Neural crest cell (in vitro differentiated cells): ENCODE measurements around the gene UNC13A. TPM values are rescaled to one million over a fixed set of nuclear protein-coding genes. Genes with fewer than 3 reads are reported as not detected.

ENCODE experiments used
- DNase-seq: peaks from one replicate; pipeline ENCODE4 v3.0.0; 2021; ENCODE audit warnings: low read depth, mixed read lengths, low spot score
- H3K27ac Mint-ChIP-seq: one replicate; pipeline ENCODE4 v1.8.0; 2021; ENCODE audit warnings: mild to moderate bottlenecking, mixed read lengths; ENCODE audit not compliant: unreplicated experiment
- H3K27me3 Mint-ChIP-seq: 2 replicates; pipeline ENCODE4 v1.8.0; 2021; ENCODE audit warnings: low read depth, mild to moderate bottlenecking, mixed read lengths
- H3K36me3 Mint-ChIP-seq: 2 replicates; pipeline ENCODE4 v1.8.0; 2021; ENCODE audit warnings: low read depth, mild to moderate bottlenecking, mixed read lengths
- H3K4me1 Mint-ChIP-seq: 2 replicates; pipeline ENCODE4 v1.8.0; 2021; ENCODE audit warnings: mixed read lengths
- H3K4me3 Mint-ChIP-seq: one replicate; pipeline ENCODE4 v1.8.0; 2021; ENCODE audit warnings: mild to moderate bottlenecking, mixed read lengths
- H3K9me3 Mint-ChIP-seq: 2 replicates; pipeline ENCODE4 v1.8.0; 2021; ENCODE audit warnings: mixed read lengths
- total RNA-seq: library from RNA; stranded (reverse); gene quantifications from 2 replicates; pipeline ENCODE4 v1.2.1, GENCODE V29; 2021
- TF ChIP-seq, protein P1 (sequence below): fragments of 200-600 bp; sonication (generic); conservative IDR thresholded peaks from 2 replicates; pipeline ENCODE4 v1.5.0; 2021; ENCODE audit warnings: antibody characterized with exemption, mild to moderate bottlenecking

The UNC13A gene
- total RNA-seq, 1 donor from 2014 or later, result 6.4 TPM

DNA sequence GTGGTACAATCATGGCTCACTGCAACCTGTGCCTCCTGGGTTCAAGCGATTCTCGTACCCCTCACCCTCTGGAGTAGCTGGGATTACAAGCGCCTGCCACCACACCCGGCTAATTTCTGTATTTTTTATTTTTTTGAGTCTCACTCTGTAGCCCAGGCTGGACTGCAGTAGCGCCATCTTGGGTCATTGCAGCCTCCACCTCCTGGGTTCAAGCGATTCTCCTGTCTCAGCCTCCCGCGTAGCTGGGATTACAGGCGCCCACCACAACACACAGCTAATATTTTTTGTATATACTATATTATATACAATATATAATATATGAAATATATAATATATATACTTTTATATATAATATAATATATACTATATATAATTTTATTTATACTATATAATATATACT, 80.2 kb downstream of the UNC13A start:
- TF ChIP-seq, protein P1, sequence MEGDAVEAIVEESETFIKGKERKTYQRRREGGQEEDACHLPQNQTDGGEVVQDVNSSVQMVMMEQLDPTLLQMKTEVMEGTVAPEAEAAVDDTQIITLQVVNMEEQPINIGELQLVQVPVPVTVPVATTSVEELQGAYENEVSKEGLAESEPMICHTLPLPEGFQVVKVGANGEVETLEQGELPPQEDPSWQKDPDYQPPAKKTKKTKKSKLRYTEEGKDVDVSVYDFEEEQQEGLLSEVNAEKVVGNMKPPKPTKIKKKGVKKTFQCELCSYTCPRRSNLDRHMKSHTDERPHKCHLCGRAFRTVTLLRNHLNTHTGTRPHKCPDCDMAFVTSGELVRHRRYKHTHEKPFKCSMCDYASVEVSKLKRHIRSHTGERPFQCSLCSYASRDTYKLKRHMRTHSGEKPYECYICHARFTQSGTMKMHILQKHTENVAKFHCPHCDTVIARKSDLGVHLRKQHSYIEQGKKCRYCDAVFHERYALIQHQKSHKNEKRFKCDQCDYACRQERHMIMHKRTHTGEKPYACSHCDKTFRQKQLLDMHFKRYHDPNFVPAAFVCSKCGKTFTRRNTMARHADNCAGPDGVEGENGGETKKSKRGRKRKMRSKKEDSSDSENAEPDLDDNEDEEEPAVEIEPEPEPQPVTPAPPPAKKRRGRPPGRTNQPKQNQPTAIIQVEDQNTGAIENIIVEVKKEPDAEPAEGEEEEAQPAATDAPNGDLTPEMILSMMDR, result no peak
- no peak for DNase-seq
- Mint-ChIP-seq H3K27ac (no peak overlapping the region), H3K9me3 (peaks cover 5% of the 10 kb centered on the region), H3K4me1 (peaks cover 12% of the 10 kb centered on the region), H3K27me3 (peaks cover 21% of the 10 kb centered on the region), H3K36me3 (no peaks in the 10 kb centered on the region), H3K4me3 (no peak overlapping the region)

DNA sequence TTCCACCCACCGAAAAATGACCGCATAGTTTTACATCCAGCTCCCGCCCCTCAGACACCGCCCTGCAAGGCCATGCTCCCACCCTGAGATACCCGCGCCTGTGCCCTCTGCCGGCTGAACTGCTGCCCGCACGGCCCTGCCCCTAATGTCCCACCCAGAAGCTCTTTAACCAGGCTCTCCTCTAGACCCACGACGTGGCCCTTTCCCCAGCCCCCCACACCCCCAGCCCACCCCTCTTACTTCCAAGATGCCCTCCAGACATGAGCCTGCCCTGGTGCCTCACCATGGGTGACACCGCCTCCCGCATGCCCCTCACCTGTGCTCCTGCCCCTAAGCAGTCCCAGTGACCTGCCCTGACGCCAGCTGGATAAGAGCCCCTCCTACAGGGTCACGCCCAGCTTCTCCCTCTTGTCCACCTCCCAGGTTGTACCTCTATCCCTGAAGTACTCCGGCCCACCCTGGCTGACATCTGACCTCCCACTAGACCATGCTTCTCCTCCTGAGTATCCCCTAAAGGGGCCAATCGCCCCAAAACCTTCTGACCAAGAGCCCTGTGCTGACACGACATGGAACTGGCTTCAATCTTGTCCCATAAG, 81.5 kb downstream of the UNC13A start:
- H3K27me3 Mint-ChIP-seq, result peaks cover 33% of the 10 kb centered on the region
- peaks cover 2% of the 10 kb centered on the region for H3K9me3 Mint-ChIP-seq
- peaks cover 17% of the 10 kb centered on the region for H3K4me1 Mint-ChIP-seq
- no peak for DNase-seq
- H3K4me3 Mint-ChIP-seq, result peak overlapping the region; percentile 70
- TF ChIP-seq, protein P1, result no peak
- no peak overlapping the region for H3K27ac Mint-ChIP-seq
- H3K36me3 Mint-ChIP-seq, result no peaks in the 10 kb centered on the region

DNA sequence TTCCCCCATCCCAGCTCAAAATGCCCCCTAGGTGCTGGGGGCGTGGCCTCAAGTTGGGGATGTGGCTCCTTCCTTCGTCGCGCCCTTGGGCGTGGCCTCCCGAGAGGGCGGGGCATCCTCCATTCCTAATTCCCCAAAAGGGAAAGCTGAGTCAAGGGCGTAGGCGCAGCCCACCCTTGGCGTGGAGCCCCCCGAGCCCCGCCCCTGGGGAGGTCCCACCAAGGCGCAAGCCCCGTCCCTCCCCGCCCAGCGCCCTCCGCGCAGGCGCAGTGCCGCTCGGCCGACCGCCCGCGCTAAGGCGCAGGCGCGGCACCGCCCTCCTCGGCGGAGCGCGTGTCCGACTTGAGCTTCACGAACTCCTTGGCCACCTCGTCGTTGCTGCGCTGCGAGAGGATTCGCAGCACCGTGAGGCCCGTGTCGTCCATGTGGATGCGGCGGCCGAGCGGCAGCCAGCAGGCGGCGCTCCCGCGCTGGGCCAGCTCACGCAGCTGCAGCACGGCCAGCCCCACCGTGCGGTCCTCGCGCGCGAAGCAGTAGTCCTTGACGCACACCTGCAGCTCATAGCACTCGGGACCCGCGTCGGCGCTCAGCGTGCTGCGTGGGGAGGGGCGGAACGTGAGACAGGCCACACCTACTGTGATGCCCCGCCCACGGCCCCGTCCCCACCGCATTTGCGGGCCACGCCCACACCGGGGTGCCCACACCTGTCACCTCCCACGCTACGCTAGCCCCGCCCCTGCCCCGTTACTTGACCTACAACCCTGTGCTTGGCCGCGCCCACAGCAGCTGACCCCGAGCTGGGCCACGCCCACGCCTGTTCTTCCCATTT, 82.2 kb downstream of the UNC13A start:
- DNase-seq, result peak; percentile 78
- TF ChIP-seq, protein P1, result peak; percentile 72
- Mint-ChIP-seq H3K4me3 (peak overlapping the region; percentile 62), H3K4me1 (peaks cover 23% of the 10 kb centered on the region), H3K36me3 (no peaks in the 10 kb centered on the region), H3K9me3 (peaks cover 2% of the 10 kb centered on the region), H3K27ac (no peak overlapping the region), H3K27me3 (peaks cover 40% of the 10 kb centered on the region)

DNA sequence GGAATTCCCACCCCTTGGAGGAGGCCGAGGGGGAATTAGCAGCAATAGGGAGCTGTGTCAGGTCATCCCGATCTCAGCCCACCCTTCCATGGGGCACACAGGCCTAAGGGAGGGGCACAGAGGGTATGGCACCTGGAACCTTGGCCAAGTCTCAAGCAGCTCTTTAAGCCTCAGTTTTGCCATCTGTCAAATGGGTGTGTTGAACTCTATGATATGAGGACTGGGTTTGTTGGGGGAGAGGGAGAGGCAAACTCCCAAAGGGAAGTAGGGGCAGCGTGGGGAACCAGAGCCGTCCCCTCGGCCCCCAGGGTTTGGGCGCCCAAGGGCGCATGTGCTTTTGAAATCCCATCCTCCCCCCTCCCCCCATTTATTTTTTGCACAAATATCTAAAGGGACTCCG, 83.0 kb downstream of the UNC13A start:
- Mint-ChIP-seq H3K4me1 (peaks cover 23% of the 10 kb centered on the region), H3K27me3 (peaks cover 41% of the 10 kb centered on the region)

DNA sequence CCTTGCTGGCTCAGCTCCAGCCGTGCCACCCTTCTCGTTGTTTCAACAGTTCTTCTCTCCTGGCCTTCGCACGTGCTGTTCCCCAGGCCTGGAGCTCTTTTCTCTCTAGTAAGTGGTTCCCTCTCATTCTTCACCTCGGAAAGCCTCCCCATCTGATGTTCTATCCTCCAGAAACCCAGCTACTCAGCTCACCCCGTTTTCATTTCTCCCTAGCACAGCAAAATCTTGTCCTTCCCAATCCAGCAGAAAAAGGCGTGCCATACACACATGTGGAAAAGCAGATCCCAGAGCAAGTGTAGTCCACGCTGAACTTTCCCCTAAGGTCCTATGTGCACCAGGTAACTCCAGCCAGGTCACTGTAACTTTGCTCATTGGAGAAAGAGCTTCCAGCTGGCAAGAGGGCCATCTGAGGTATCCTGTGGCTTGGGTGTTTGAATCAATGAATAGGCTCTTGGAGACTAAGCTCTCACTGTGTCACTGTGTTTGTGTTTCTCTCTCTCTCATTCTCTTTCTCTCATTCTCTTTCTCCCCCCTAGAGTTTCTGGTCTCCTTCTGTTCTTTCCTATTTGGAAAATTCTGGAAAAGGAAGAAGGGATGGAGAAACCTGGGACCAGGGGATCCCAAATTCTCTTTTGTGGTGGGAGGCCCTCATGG, 83.7 kb downstream of the UNC13A start:
- Mint-ChIP-seq H3K9me3 (peaks cover 2% of the 10 kb centered on the region), H3K27me3 (peaks cover 41% of the 10 kb centered on the region), H3K27ac (peak overlapping the region; percentile 2), H3K4me1 (peaks cover 23% of the 10 kb centered on the region), H3K36me3 (no peaks in the 10 kb centered on the region), H3K4me3 (no peak overlapping the region)
- TF ChIP-seq, protein P1, result no peak
- no peak for DNase-seq

More for the DNA sequence above, 83.0 kb downstream of the UNC13A start:
- peaks cover 2% of the 10 kb centered on the region for H3K9me3 Mint-ChIP-seq
- H3K4me3 Mint-ChIP-seq, result no peak overlapping the region
- DNase-seq, result no peak
- no peak overlapping the region for H3K27ac Mint-ChIP-seq
- H3K36me3 Mint-ChIP-seq, result no peaks in the 10 kb centered on the region
- TF ChIP-seq, protein P1, result no peak
